ENCODE measurements around the gene MGAT1.
A peak's percentile ranks its signal among the peaks of the same experiment; 100 is the strongest.
"Not testable (repeated sequence)": the region's sequence is repeated elsewhere in the genome, so short reads cannot be mapped to it uniquely, and the experiment has no call there.

The MGAT1 gene

DNA sequence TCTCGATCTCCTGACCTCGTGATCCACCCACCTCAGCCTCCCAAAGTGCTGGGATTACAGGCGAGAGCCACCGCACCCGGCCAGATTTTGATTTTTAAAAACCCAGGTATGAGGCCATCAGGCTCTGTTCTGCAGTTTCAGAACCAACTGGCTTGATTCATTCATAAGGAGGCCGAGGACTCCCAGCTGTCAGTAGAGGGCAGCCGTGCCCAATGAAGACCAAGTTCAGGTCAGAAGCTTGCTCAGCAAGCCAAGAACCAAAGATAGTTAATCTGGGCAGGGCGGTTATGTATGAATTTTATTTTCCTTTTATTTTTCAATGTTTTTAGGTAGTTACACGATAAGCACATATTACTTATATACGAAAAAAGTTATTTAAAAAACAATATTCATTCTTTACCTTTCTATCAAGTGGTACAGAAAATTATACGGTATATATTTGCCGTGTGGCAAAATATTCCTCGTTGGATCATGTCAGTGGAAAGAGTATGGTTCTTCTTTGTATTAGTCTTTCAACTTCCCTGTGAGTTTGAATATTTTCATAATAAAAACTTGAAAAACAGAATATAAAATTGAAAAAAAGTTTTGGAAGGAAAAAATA is 18.0 kb downstream of the MGAT1 start:
- peak; percentile 76 for DNase-seq

GRCh38 chr5:180783340-180784052 is 19.1 kb downstream of the MGAT1 start:
- no peak for DNase-seq

DNA sequence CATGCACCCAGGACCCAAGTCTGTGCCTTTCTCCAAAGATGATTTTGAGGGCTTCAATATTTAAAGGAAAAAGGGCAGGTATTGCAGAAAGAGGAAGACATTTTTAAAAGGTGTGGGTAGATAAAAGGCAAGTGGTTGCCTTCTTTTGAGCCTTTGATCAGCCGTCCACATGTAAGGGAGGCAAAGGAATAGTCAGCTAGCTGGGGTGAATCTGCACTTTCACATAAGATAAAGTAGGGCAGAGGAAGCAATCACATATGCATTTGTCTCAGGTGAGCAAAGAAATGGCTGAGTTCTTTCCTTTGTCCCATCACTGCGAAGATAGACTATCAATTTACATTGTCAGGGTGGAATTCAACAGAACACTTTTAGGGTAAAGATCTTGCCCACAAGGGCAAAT is 19.9 kb downstream of the MGAT1 start:
- DNase-seq: no peak

DNA sequence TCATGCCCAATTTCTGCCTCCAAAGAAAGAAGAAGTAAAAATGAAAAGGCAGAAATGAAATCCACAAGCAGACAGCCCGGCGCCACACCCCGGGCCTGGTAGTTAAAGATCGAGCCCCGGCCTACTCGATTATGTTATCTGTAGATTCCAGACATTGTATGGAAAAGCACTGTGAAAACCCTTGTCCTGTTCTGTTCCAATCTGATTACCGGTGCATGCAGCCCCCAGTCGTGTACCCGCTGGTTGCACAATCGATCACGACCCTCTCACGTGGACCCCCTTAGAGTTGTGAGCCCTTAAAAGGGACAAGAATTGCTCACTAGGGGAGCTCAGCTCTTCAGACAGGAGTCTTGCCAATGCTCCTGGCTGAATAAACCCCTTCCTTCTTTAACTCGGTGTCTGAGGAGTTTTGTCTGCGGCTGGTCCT is 20.7 kb downstream of the MGAT1 start:
- DNase-seq: not testable (repeated sequence)

- DNase-seq: no peak
Measured at GRCh38 chr5:180779985-180780610, 22.5 kb downstream of the MGAT1 start.

DNA sequence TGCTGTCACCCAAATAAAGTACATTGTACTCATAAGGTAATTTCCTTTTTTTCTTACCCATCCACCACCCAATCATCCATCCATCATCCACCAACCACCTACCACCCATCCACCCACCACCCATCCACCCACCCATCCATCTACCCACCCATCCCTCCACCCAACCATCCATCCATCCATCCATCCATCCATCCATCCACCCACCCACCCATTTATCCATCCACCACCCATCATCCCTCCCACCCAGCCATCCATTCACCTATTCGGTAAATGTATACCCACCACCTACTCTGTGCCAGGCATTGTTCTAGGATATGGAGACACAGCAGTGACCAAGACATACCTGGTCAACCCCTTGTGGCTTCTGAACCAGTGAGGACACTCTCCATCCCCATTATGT is 25.1 kb downstream of the MGAT1 start:
- DNase-seq: no peak

DNA sequence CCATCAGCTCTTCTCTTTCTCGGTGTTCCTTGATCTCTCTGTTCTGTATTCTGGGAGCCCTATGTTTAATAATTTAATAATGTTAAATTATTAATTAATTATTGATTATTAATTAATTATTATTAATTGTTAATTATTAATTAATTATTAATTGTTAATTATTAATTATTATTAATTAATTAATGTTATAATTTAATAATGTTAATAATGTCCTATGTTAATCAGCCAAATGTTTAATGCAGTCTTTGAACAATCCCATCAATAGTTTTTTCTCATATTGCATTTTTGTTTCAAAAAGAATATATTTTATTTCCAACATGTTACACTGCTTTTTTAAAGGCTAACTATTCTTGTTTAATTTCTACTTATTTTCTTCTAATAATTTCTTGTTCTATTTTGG is 26.2 kb downstream of the MGAT1 start:
- DNase-seq: no peak

DNA sequence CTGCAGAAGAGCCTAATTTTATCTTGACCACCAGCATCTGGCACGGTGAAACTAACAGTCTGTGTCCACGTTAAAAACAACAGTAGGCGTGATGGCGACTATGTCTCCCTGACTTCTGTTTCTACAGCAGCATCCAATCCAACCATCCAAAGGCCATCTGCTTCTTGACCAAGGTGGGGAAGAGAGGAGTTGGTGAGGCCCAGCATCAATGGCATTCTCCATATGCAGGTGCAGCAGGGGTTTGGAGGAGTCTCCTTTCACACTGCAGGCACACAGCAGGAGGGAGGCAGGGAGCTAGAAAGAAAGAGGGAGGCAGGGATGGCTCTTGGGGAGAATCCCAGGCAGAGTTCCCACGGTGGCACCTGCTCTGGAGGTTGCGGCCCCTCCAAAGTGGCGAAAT is 27.0 kb downstream of the MGAT1 start:
- DNase-seq: no peak

- DNase-seq: no peak
Measured at GRCh38 chr5:180771839-180772238, 30.8 kb downstream of the MGAT1 start.

- DNase-seq: no peak
Measured at GRCh38 chr5:180769821-180770220, 32.8 kb downstream of the MGAT1 start.

- no peak for DNase-seq
Measured at GRCh38 chr5:180755601-180756000, 47.0 kb downstream of the MGAT1 start.

- DNase-seq: no peak
Measured at GRCh38 chr5:180744253-180744652, 58.4 kb downstream of the MGAT1 start.

DNA sequence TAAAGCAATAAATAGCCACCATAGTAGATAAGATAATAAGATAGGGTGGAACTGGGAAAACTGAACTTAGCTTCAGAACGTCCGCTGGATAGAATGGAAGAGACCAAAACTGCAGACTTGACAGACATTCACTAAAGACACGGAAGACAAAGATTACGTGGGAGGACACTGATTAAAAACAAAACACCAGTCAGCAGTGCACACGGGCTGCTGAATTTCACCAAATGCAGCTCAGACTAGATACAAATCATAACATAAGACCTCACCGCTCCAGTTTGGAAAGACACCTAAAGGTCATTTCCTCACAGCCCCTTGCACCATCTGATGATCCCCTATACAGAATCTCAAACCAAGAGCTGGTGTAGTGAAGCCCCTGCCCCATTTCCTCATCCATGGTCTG is 59.9 kb downstream of the MGAT1 start:
- DNase-seq: no peak

DNA sequence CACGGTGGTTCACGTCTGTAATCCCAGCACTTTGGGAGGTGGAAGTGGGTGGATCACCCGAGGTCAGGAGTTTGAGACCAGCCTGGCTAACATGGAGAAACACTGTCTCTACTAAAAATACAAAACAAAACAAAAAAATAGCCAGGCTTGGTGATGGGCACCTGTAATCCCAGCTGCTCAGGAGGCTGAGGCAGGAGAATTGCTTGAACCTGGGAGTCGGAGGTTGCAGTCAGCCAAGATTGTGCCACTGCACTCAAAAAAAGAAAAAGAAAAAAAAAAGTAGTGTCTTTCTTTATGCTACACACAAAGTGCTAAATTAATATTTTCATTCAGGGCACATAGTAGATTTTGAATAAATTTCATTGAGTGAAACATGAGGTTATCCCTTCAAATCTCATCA is 61.7 kb downstream of the MGAT1 start:
- DNase-seq: not testable (repeated sequence)

GRCh38 chr5:180739958-180740357 is 62.6 kb downstream of the MGAT1 start, which contains the start of gene OR2Y1:
OR2Y1 (minus strand) TSS chr5:180740058; CDS start chr5:180740058, 0 bp downstream.
- DNase-seq: no peak

- no peak for DNase-seq
Measured at GRCh38 chr5:180739271-180739670, 63.3 kb downstream of the MGAT1 start.

- no peak for DNase-seq
Measured at GRCh38 chr5:180736536-180736935, 66.1 kb downstream of the MGAT1 start.
